ENCODE measurements around the gene TSHZ3. TPM values are rescaled to one million over a fixed set of nuclear protein-coding genes. Genes with fewer than 3 reads are reported as not detected.

The TSHZ3 gene
- total and polyA plus RNA-seq, 9 of the 15 experiments (the other 6 are each of a cell fraction or from before 2014, with no cell fraction given), result 0.03 to 0.13 (median 0.05) TPM; not detected in 5

DNA sequence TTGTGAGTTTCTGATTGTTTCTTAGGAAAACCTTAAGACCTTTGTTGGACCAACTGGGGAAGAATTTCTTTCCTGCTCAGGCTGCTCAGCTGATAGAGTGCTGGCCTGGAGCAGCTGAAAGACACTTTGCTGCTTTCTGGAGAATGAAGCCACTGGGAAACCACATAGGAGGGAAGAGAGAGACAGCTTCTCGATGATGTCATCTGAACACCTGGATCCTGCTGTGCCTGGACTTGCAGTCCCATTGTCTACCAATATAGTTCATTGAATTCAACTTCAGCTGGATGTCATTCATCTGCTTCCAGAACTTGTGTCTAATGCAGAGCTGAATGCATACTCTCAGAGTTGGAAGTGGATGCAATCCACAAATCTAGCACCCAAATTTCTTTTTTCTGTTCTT, 34.3 kb upstream of the TSHZ3 start:
- ChIA-PET POLR2A (no interaction called here), CTCF (ENCODE audit: low intra/inter-chr PET ratio) (no interaction called here)
- Histone ChIP-seq H3K4me2 (ENCODE audit: insufficient read depth, low read length) (no peak overlapping the region), H2AFZ (ENCODE audit: low read depth, low read length) (no peak overlapping the region), H3K9me1 (ENCODE audit: control insufficient read depth, insufficient read depth, low read length) (no peaks in the 10 kb centered on the region), H3K79me2 (ENCODE audit: control insufficient read depth, insufficient read depth, low read length) (no peaks in the 10 kb centered on the region), H3K4me3 (no peak overlapping the region), H3K9ac (ENCODE audit: insufficient read depth in 1 of 2, low read depth in 2 of 2, low read length in 2 of 2) (no peak overlapping the region), H3K36me3 (ENCODE audit: control insufficient read depth, insufficient read depth, low read length) (no peaks in the 10 kb centered on the region), H3K4me1 (replicated peaks in 1 of 2; ENCODE audit: control insufficient read depth in 2 of 2, insufficient read depth in 2 of 2, low read length in 2 of 2) (no peaks in the 10 kb centered on the region; a peak in 1 of 5 replicates), H3K27me3 (ENCODE audit: control insufficient read depth in 2 of 2, insufficient read depth in 2 of 2, low read length in 2 of 2) (peaks cover 0 to 7% of the 10 kb centered on the region in 2 experiments; a peak in 1 of 5 replicates), H3K27ac (ENCODE audit: extremely low read depth, low read depth, low read length) (no peak overlapping the region), H4K20me1 (replicated peaks; ENCODE audit: control insufficient read depth, insufficient read depth, low read length) (no peaks in the 10 kb centered on the region), H3K9me3 (replicated peaks; ENCODE audit: control insufficient read depth, insufficient read depth, low read depth, low read length) (no peaks in the 10 kb centered on the region)
- no TSS peak for BruUV-seq (replicated peaks)
- WGBS (ENCODE audit: insufficient coverage, low coverage, missing lambda C conversion rate), result 0% methylated on average over 1 of the region's 1 CpG
- no peak for FAIRE-seq
- in situ Hi-C loops (cut with MboI) (no loop called here), intact Hi-C loops (cut with micrococcal nuclease) (no loop called here)
- no peak for ATAC-seq
- TF ChIP-seq NELFE (IDR thresholded peaks at IDR 0.05; ENCODE audit: insufficient read depth, insufficient read length), result no peak
- no peak for DNase-seq (ENCODE audit: extremely low read depth in 1 of 4, low spot score in 3 of 4)

DNA sequence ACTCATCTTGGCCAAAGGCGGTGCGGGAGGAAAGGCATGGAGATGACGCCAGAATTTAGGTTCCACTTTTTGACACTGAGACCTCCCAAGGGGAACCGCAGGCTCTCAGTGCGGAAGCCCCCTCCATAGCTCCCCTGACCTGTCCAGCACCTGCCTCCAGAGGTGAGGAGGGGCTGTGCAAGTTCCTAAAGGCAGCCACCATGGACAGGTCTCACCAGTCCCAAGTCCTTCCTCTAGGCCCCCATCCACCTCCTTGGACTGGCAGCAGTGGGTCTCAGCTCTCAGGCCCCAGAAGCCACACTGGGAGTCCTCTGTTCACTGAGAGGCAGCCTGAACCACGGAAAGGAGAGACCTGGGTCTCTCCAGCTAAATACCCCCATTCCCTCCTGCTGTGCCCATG, 31.6 kb upstream of the TSHZ3 start:
- Histone ChIP-seq H3K36me3 (ENCODE audit: control insufficient read depth, insufficient read depth, low read length) (no peaks in the 10 kb centered on the region), H3K9me1 (ENCODE audit: control insufficient read depth, insufficient read depth, low read length) (no peaks in the 10 kb centered on the region), H2AFZ (ENCODE audit: low read depth, low read length) (no peak overlapping the region), H3K27me3 (ENCODE audit: control insufficient read depth in 2 of 2, insufficient read depth in 2 of 2, low read length in 2 of 2) (peaks cover 0 to 7% of the 10 kb centered on the region in 2 experiments; a peak in 1 of 5 replicates), H3K79me2 (ENCODE audit: control insufficient read depth, insufficient read depth, low read length) (no peaks in the 10 kb centered on the region), H3K27ac (ENCODE audit: extremely low read depth, low read depth, low read length) (no peak overlapping the region), H3K9ac (ENCODE audit: insufficient read depth in 1 of 2, low read depth in 2 of 2, low read length in 2 of 2) (no peak overlapping the region), H3K4me3 (no peak overlapping the region), H3K9me3 (replicated peaks; ENCODE audit: control insufficient read depth, insufficient read depth, low read depth, low read length) (no peaks in the 10 kb centered on the region), H3K4me2 (ENCODE audit: insufficient read depth, low read length) (no peak overlapping the region), H4K20me1 (replicated peaks; ENCODE audit: control insufficient read depth, insufficient read depth, low read length) (no peaks in the 10 kb centered on the region), H3K4me1 (replicated peaks in 1 of 2; ENCODE audit: control insufficient read depth in 2 of 2, insufficient read depth in 2 of 2, low read length in 2 of 2) (no peaks in the 10 kb centered on the region; a peak in 1 of 5 replicates)
- CTCF ChIA-PET (ENCODE audit: low intra/inter-chr PET ratio), result no interaction called here
- FAIRE-seq (no peak), ATAC-seq (no peak), DNase-seq (ENCODE audit: extremely low read depth in 1 of 4, low spot score in 3 of 4) (no peak)
- 0% methylated on average over 6 of the region's 6 CpGs for WGBS (ENCODE audit: insufficient coverage, low coverage, missing lambda C conversion rate)
- in situ Hi-C loops (cut with MboI), result no loop called here
- POLR2A ChIA-PET, result no interaction called here
- no TSS peak for BruUV-seq (replicated peaks)
- intact Hi-C loops (cut with micrococcal nuclease), result no loop called here
- TF ChIP-seq SMC3 (conservative IDR thresholded peaks at IDR 0.05; ENCODE audit: insufficient read depth, low read depth, low read length), result no peak
- TF ChIP-seq, protein P1, sequence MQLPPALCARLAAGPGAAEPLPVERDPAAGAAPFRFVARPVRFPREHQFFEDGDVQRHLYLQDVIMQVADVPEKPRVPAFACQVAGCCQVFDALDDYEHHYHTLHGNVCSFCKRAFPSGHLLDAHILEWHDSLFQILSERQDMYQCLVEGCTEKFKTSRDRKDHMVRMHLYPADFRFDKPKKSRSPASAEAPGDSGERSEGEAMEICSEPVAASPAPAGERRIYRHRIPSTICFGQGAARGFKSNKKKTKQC (CRISPR knock-in tag; IDR thresholded peaks at IDR 0.05), result no peak
- TF ChIP-seq, protein P2, sequence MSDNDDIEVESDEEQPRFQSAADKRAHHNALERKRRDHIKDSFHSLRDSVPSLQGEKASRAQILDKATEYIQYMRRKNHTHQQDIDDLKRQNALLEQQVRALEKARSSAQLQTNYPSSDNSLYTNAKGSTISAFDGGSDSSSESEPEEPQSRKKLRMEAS (CRISPR knock-in tag; IDR thresholded peaks at IDR 0.05), result no peak
- TF ChIP-seq, protein P3, sequence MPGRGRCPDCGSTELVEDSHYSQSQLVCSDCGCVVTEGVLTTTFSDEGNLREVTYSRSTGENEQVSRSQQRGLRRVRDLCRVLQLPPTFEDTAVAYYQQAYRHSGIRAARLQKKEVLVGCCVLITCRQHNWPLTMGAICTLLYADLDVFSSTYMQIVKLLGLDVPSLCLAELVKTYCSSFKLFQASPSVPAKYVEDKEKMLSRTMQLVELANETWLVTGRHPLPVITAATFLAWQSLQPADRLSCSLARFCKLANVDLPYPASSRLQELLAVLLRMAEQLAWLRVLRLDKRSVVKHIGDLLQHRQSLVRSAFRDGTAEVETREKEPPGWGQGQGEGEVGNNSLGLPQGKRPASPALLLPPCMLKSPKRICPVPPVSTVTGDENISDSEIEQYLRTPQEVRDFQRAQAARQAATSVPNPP (IDR thresholded peaks at IDR 0.05; ENCODE audit: borderline replicate concordance, insufficient read depth, insufficient read length), result no peak
- TF ChIP-seq, protein P4, sequence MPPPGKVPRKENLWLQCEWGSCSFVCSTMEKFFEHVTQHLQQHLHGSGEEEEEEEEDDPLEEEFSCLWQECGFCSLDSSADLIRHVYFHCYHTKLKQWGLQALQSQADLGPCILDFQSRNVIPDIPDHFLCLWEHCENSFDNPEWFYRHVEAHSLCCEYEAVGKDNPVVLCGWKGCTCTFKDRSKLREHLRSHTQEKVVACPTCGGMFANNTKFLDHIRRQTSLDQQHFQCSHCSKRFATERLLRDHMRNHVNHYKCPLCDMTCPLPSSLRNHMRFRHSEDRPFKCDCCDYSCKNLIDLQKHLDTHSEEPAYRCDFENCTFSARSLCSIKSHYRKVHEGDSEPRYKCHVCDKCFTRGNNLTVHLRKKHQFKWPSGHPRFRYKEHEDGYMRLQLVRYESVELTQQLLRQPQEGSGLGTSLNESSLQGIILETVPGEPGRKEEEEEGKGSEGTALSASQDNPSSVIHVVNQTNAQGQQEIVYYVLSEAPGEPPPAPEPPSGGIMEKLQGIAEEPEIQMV (tag; conservative IDR thresholded peaks at IDR 0.05; ENCODE audit: low read depth), result no peak
- TF ChIP-seq, protein P5, sequence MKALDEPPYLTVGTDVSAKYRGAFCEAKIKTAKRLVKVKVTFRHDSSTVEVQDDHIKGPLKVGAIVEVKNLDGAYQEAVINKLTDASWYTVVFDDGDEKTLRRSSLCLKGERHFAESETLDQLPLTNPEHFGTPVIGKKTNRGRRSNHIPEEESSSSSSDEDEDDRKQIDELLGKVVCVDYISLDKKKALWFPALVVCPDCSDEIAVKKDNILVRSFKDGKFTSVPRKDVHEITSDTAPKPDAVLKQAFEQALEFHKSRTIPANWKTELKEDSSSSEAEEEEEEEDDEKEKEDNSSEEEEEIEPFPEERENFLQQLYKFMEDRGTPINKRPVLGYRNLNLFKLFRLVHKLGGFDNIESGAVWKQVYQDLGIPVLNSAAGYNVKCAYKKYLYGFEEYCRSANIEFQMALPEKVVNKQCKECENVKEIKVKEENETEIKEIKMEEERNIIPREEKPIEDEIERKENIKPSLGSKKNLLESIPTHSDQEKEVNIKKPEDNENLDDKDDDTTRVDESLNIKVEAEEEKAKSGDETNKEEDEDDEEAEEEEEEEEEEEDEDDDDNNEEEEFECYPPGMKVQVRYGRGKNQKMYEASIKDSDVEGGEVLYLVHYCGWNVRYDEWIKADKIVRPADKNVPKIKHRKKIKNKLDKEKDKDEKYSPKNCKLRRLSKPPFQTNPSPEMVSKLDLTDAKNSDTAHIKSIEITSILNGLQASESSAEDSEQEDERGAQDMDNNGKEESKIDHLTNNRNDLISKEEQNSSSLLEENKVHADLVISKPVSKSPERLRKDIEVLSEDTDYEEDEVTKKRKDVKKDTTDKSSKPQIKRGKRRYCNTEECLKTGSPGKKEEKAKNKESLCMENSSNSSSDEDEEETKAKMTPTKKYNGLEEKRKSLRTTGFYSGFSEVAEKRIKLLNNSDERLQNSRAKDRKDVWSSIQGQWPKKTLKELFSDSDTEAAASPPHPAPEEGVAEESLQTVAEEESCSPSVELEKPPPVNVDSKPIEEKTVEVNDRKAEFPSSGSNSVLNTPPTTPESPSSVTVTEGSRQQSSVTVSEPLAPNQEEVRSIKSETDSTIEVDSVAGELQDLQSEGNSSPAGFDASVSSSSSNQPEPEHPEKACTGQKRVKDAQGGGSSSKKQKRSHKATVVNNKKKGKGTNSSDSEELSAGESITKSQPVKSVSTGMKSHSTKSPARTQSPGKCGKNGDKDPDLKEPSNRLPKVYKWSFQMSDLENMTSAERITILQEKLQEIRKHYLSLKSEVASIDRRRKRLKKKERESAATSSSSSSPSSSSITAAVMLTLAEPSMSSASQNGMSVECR (CRISPR knock-in tag; IDR thresholded peaks at IDR 0.05), result no peak

Data from K562 (cell line).